GM23338 (cell line): Measurements from ENCODE around the gene KRTAP10-5. TPM values are rescaled to one million over a fixed set of nuclear protein-coding genes. Genes with fewer than 3 reads are reported as not detected.
A peak's percentile ranks its signal among the peaks of the same experiment; 100 is the strongest.

ENCODE experiments used
- ATAC-seq: fragments of 200-7000 bp; cut with Tn5 transposase; 3 replicates; pipeline ENCODE4 v1.9.1; 2020
- DNase-seq: peaks from one replicate; pipeline ENCODE4 v3.0.0-alpha.2; 2015; ENCODE audit warnings: low spot score
- H2AFZ ChIP-seq: fragments of 200-600 bp; sonication (generic); 2 replicates; pipeline ENCODE4 v1.8.0; 2016; ENCODE audit warnings: antibody characterized with exemption, mild to moderate bottlenecking, moderate library complexity
- H3F3A ChIP-seq: fragments of 200-600 bp; sonication (generic); replicated peaks from 2 replicates; pipeline ENCODE4 v1.8.0; 2017; ENCODE audit warnings: antibody characterized with exemption, mixed run types, low read depth
- H3K27ac ChIP-seq: fragments of 200-600 bp; sonication (generic); 2 replicates; pipeline ENCODE4 v1.6.1; 2016; ENCODE audit warnings: low read depth
- H3K27me3 ChIP-seq: fragments of 200-600 bp; sonication (generic); 2 replicates; pipeline ENCODE4 v1.8.0; 2016; ENCODE audit warnings: mild to moderate bottlenecking, mixed run types, moderate library complexity; ENCODE audit not compliant: insufficient read depth
- H3K36me3 ChIP-seq: fragments of 200-600 bp; sonication (generic); 2 replicates; pipeline ENCODE4 v1.8.0; 2016; ENCODE audit warnings: mild to moderate bottlenecking; ENCODE audit not compliant: insufficient read depth
- H3K4me1 ChIP-seq: fragments of 200-600 bp; sonication (generic); 2 replicates; pipeline ENCODE4 v1.8.0; 2016; ENCODE audit warnings: mild to moderate bottlenecking, moderate library complexity; ENCODE audit not compliant: insufficient read depth
- H3K4me2 ChIP-seq: fragments of 200-600 bp; sonication (generic); 2 replicates; pipeline ENCODE4 v1.7.1; 2017; ENCODE audit warnings: mixed run types
- H3K4me3 ChIP-seq: fragments of 200-600 bp; sonication (generic); 2 replicates; pipeline ENCODE4 v1.6.1; 2016; ENCODE audit warnings: mixed run types
- H3K79me2 ChIP-seq: fragments of 200-600 bp; sonication (generic); replicated peaks from 2 replicates; pipeline ENCODE4 v1.8.0; 2017; ENCODE audit warnings: mild to moderate bottlenecking; ENCODE audit not compliant: insufficient read depth
- H3K9me2 ChIP-seq: fragments of 200-600 bp; sonication (generic); 2 replicates; pipeline ENCODE4 v1.8.0; 2017; ENCODE audit not compliant: insufficient read depth
- H4K20me1 ChIP-seq: fragments of 200-600 bp; sonication (generic); replicated peaks from 2 replicates; pipeline ENCODE4 v1.8.0; 2017; ENCODE audit warnings: mild to moderate bottlenecking; ENCODE audit not compliant: insufficient read depth
- H3K27ac Mint-ChIP-seq: 2 replicates; pipeline ENCODE4 v1.8.0; 2020; ENCODE audit warnings: inconsistent platforms, mild to moderate bottlenecking, moderate library complexity, mixed read lengths
- H3K27me3 Mint-ChIP-seq: 3 replicates; pipeline ENCODE4 v1.8.0; 2022; ENCODE audit warnings: low read depth, mild to moderate bottlenecking, moderate library complexity, mixed read lengths, inconsistent platforms; ENCODE audit not compliant: insufficient read depth, poor library complexity
- H3K36me3 Mint-ChIP-seq: 3 replicates; pipeline ENCODE4 v1.8.0; 2021; ENCODE audit warnings: low read depth, mild to moderate bottlenecking, inconsistent platforms, moderate library complexity, mixed read lengths
- H3K4me1 Mint-ChIP-seq: 3 replicates; pipeline ENCODE4 v1.8.0; 2020; ENCODE audit warnings: mild to moderate bottlenecking, inconsistent platforms, mixed read lengths
- H3K4me3 Mint-ChIP-seq: 3 replicates; pipeline ENCODE4 v1.8.0; 2021; ENCODE audit warnings: moderate library complexity, mild to moderate bottlenecking, inconsistent platforms, mixed read lengths
- H3K9me3 Mint-ChIP-seq: 3 replicates; pipeline ENCODE4 v1.8.0; 2020; ENCODE audit warnings: moderate library complexity, mild to moderate bottlenecking, inconsistent platforms, mixed read lengths
- CREB1 ChIP-seq: fragments of 250-450 bp; sonication (Bioruptor Pico); IDR thresholded peaks from 2 replicates; pipeline ENCODE4 v1.5.0; 2020; ENCODE audit warnings: low read depth, mild to moderate bottlenecking, moderate library complexity
- EZH2 ChIP-seq: fragments of 200-600 bp; sonication (generic); IDR thresholded peaks from one replicate; pipeline ENCODE4 v1.8.0; 2017; ENCODE audit warnings: antibody characterized with exemption, mild to moderate bottlenecking, low read depth; ENCODE audit not compliant: unreplicated experiment
- ZNF331 ChIP-seq: fragments of 250-450 bp; sonication (Bioruptor Pico); IDR thresholded peaks from 2 replicates; pipeline ENCODE4 v1.5.0; 2020; ENCODE audit warnings: low read depth, mild to moderate bottlenecking, moderate library complexity
- polyA plus RNA-seq: library from polyadenylated mRNA; unstranded; fragments of >200 nt; fragmentation: Nextera tagmentation; extraction: Ambion mirVana; gene quantifications from 2 replicates; pipeline ENCODE4 v1.2.1, GENCODE V29; 2016
- total RNA-seq: library from RNA; depleted of rRNA; stranded (reverse); fragments of >200 nt; shearing (Covaris generic); gene quantifications from 2 replicates; pipeline ENCODE4 v1.2.3, GENCODE V29; 2014
- TF ChIP-seq, protein P1 (sequence below), 2 experiments: fragments of 200-600 bp in 1 of 2; sonication (generic) in 1 of 2; conservative IDR thresholded peaks; 2 replicates each; pipeline versions ENCODE4 v1.5.1 to v1.6.1; 2016 to 2017; ENCODE audit warnings: antibody characterized with exemption in 2 of 2, low read depth in 2 of 2, mild to moderate bottlenecking in 2 of 2, moderate library complexity in 1 of 2
- TF ChIP-seq, protein P2 (sequence below): IDR thresholded peaks from 2 replicates; pipeline ENCODE4 v1.6.1; 2016; ENCODE audit warnings: antibody characterized with exemption
- TF ChIP-seq, protein P3 (sequence below): IDR thresholded peaks from one replicate; pipeline ENCODE4 v1.6.1; 2018; ENCODE audit warnings: antibody characterized with exemption; ENCODE audit not compliant: unreplicated experiment
- TF ChIP-seq, protein P4 (sequence below): fragments of 250-450 bp; sonication (Bioruptor Pico); IDR thresholded peaks from 2 replicates; pipeline ENCODE4 v1.5.0; 2020; ENCODE audit warnings: mild to moderate bottlenecking, moderate library complexity

The KRTAP10-5 gene
- total and polyA plus RNA-seq, 2 experiments from 2014 or later: not detected

DNA sequence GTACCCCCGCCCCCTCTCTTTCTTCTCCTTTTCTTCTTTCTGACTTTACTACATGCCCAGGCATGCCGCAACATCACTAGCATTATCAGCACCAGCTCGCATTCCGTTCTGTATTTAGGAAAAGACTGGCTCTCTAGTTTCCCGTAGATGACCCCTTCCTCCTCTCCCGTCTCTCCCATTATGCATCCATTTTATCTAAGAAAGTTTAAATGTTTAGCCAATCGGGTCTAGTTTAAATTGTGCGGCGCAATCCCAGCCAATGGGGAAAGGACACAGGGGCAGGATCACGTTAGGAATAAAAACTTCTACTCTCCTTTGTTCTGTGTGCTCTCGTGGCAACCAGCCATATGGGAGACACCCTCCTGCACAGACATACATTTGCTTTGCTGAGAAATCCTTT is 17.7 kb upstream of the KRTAP10-5 start:
- H3F3A ChIP-seq: 0 out of 2 replicates have a peak, but pooled peaks cover 3% of the 10 kb centered on the region
- H3K79me2 ChIP-seq: no peaks in the 10 kb centered on the region
- Mint-ChIP-seq H3K36me3 (no peaks in the 10 kb centered on the region), H3K27me3 (peaks cover 11% of the 10 kb centered on the region), H3K4me3 (no peak overlapping the region), H3K27ac (peak overlapping the region; percentile 77), H3K4me1 (peaks cover 36% of the 10 kb centered on the region), H3K9me3 (peaks cover 5% of the 10 kb centered on the region; the same call in 1 of the 3 replicates)
- no peak overlapping the region for H2AFZ ChIP-seq
- DNase-seq (peak; percentile 63), ATAC-seq (peak; percentile 28)
- H3K27me3 ChIP-seq: no peaks in the 10 kb centered on the region
- H4K20me1 ChIP-seq: no peaks in the 10 kb centered on the region
- H3K36me3 ChIP-seq: no peaks in the 10 kb centered on the region
- 0 out of 2 replicates have a peak overlapping the region, but pooled peaks have one; percentile 26 for H3K27ac ChIP-seq
- H3K4me2 ChIP-seq: no peak overlapping the region
- peaks cover 18% of the 10 kb centered on the region for H3K4me1 ChIP-seq
- H3K9me2 ChIP-seq: no peaks in the 10 kb centered on the region
- TF ChIP-seq, protein P1, sequence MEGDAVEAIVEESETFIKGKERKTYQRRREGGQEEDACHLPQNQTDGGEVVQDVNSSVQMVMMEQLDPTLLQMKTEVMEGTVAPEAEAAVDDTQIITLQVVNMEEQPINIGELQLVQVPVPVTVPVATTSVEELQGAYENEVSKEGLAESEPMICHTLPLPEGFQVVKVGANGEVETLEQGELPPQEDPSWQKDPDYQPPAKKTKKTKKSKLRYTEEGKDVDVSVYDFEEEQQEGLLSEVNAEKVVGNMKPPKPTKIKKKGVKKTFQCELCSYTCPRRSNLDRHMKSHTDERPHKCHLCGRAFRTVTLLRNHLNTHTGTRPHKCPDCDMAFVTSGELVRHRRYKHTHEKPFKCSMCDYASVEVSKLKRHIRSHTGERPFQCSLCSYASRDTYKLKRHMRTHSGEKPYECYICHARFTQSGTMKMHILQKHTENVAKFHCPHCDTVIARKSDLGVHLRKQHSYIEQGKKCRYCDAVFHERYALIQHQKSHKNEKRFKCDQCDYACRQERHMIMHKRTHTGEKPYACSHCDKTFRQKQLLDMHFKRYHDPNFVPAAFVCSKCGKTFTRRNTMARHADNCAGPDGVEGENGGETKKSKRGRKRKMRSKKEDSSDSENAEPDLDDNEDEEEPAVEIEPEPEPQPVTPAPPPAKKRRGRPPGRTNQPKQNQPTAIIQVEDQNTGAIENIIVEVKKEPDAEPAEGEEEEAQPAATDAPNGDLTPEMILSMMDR (conservative IDR thresholded peaks at IDR 0.05; ENCODE audit: low read depth in 2 of 2): no peak
- TF ChIP-seq, protein P2, sequence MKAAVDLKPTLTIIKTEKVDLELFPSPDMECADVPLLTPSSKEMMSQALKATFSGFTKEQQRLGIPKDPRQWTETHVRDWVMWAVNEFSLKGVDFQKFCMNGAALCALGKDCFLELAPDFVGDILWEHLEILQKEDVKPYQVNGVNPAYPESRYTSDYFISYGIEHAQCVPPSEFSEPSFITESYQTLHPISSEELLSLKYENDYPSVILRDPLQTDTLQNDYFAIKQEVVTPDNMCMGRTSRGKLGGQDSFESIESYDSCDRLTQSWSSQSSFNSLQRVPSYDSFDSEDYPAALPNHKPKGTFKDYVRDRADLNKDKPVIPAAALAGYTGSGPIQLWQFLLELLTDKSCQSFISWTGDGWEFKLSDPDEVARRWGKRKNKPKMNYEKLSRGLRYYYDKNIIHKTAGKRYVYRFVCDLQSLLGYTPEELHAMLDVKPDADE: no peak
- TF ChIP-seq CREB1 (CRISPR knock-in tag): no peak
- H3K4me3 ChIP-seq: no peak overlapping the region

DNA sequence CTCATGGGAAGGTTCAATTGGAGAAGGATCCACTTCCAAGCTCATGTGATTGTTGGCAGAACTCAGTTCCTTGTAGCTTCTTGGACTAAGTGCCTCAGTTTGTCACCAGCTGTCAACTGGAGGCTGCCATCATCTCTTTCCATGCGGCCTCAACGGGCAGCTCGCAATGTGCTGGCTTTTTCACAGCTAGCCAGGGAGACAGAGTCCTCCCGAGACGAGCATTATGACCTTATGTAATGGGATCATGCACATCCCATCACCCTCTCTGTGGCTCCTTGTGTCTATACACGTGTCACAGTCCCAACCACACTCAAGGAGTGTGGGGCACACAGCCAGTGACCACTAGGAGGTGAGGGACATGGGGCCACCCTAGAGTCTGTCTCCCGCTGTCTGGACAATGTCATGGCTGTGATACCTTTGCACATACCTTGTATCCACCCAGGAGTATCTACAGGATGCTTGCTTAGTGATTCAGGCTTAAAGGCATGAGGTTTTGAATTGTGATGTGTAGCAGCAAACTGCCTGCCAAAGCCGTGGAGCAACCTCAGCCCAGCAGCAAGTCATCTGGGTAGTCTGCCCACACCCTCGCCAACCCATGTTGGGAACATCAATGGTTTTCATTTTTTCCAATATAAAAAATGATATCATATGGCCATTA is 15.8 kb upstream of the KRTAP10-5 start:
- Histone ChIP-seq H3F3A (0 out of 2 replicates have a peak, but pooled peaks cover 4% of the 10 kb centered on the region), H4K20me1 (no peaks in the 10 kb centered on the region), H3K4me1 (peaks cover 20% of the 10 kb centered on the region), H3K27ac (no peak overlapping the region), H3K9me2 (no peaks in the 10 kb centered on the region), H3K4me2 (no peak overlapping the region), H3K36me3 (no peaks in the 10 kb centered on the region), H3K4me3 (no peak overlapping the region), H2AFZ (no peak overlapping the region; the same call in 1 of the 2 replicates), H3K27me3 (no peaks in the 10 kb centered on the region), H3K79me2 (no peaks in the 10 kb centered on the region)
- H3K4me1 Mint-ChIP-seq: peaks cover 36% of the 10 kb centered on the region
- peaks cover 5% of the 10 kb centered on the region; the same call in 1 of the 3 replicates for H3K9me3 Mint-ChIP-seq
- H3K4me3 Mint-ChIP-seq: no peak overlapping the region
- H3K27me3 Mint-ChIP-seq: peaks cover 6% of the 10 kb centered on the region
- DNase-seq (no peak), ATAC-seq (no peak)
- H3K36me3 Mint-ChIP-seq: no peaks in the 10 kb centered on the region
- H3K27ac Mint-ChIP-seq: no peak overlapping the region
- TF ChIP-seq, protein P3, sequence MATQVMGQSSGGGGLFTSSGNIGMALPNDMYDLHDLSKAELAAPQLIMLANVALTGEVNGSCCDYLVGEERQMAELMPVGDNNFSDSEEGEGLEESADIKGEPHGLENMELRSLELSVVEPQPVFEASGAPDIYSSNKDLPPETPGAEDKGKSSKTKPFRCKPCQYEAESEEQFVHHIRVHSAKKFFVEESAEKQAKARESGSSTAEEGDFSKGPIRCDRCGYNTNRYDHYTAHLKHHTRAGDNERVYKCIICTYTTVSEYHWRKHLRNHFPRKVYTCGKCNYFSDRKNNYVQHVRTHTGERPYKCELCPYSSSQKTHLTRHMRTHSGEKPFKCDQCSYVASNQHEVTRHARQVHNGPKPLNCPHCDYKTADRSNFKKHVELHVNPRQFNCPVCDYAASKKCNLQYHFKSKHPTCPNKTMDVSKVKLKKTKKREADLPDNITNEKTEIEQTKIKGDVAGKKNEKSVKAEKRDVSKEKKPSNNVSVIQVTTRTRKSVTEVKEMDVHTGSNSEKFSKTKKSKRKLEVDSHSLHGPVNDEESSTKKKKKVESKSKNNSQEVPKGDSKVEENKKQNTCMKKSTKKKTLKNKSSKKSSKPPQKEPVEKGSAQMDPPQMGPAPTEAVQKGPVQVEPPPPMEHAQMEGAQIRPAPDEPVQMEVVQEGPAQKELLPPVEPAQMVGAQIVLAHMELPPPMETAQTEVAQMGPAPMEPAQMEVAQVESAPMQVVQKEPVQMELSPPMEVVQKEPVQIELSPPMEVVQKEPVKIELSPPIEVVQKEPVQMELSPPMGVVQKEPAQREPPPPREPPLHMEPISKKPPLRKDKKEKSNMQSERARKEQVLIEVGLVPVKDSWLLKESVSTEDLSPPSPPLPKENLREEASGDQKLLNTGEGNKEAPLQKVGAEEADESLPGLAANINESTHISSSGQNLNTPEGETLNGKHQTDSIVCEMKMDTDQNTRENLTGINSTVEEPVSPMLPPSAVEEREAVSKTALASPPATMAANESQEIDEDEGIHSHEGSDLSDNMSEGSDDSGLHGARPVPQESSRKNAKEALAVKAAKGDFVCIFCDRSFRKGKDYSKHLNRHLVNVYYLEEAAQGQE: no peak
- TF ChIP-seq, protein P4, sequence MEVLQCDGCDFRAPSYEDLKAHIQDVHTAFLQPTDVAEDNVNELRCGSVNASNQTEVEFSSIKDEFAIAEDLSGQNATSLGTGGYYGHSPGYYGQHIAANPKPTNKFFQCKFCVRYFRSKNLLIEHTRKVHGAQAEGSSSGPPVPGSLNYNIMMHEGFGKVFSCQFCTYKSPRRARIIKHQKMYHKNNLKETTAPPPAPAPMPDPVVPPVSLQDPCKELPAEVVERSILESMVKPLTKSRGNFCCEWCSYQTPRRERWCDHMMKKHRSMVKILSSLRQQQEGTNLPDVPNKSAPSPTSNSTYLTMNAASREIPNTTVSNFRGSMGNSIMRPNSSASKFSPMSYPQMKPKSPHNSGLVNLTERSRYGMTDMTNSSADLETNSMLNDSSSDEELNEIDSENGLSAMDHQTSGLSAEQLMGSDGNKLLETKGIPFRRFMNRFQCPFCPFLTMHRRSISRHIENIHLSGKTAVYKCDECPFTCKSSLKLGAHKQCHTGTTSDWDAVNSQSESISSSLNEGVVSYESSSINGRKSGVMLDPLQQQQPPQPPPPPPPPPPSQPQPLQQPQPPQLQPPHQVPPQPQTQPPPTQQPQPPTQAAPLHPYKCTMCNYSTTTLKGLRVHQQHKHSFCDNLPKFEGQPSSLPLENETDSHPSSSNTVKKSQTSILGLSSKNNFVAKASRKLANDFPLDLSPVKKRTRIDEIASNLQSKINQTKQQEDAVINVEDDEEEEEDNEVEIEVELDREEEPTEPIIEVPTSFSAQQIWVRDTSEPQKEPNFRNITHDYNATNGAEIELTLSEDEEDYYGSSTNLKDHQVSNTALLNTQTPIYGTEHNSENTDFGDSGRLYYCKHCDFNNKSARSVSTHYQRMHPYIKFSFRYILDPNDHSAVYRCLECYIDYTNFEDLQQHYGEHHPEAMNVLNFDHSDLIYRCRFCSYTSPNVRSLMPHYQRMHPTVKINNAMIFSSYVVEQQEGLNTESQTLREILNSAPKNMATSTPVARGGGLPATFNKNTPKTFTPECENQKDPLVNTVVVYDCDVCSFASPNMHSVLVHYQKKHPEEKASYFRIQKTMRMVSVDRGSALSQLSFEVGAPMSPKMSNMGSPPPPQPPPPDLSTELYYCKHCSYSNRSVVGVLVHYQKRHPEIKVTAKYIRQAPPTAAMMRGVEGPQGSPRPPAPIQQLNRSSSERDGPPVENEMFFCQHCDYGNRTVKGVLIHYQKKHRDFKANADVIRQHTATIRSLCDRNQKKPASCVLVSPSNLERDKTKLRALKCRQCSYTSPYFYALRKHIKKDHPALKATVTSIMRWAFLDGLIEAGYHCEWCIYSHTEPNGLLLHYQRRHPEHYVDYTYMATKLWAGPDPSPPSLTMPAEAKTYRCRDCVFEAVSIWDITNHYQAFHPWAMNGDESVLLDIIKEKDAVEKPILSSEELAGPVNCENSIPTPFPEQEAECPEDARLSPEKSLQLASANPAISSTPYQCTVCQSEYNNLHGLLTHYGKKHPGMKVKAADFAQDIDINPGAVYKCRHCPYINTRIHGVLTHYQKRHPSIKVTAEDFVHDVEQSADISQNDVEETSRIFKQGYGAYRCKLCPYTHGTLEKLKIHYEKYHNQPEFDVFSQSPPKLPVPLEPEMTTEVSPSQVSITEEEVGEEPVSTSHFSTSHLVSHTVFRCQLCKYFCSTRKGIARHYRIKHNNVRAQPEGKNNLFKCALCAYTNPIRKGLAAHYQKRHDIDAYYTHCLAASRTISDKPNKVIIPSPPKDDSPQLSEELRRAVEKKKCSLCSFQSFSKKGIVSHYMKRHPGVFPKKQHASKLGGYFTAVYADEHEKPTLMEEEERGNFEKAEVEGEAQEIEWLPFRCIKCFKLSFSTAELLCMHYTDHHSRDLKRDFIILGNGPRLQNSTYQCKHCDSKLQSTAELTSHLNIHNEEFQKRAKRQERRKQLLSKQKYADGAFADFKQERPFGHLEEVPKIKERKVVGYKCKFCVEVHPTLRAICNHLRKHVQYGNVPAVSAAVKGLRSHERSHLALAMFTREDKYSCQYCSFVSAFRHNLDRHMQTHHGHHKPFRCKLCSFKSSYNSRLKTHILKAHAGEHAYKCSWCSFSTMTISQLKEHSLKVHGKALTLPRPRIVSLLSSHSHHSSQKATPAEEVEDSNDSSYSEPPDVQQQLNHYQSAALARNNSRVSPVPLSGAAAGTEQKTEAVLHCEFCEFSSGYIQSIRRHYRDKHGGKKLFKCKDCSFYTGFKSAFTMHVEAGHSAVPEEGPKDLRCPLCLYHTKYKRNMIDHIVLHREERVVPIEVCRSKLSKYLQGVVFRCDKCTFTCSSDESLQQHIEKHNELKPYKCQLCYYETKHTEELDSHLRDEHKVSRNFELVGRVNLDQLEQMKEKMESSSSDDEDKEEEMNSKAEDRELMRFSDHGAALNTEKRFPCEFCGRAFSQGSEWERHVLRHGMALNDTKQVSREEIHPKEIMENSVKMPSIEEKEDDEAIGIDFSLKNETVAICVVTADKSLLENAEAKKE: no peak
- TF ChIP-seq CREB1 (CRISPR knock-in tag) (no peak), ZNF331 (no peak), EZH2 (no peak)
